Endodermal cell (in vitro differentiated cells): Measurements from ENCODE around the gene ITCH. TPM values are rescaled to one million over a fixed set of nuclear protein-coding genes. Genes with fewer than 3 reads are reported as not detected.
"Not testable (repeated sequence)": the region's sequence is repeated elsewhere in the genome, so short reads cannot be mapped to it uniquely, and the experiment has no call there.

Source experiments
- DNase-seq: peaks from one replicate; pipeline ENCODE4 v3.0.0-alpha.2; 2017
- H3K27ac ChIP-seq: 2 replicates; pipeline ENCODE4 v1.5.1; 2013; ENCODE audit warnings: mild to moderate bottlenecking, low read depth, low read length, moderate library complexity
- H3K27me3 ChIP-seq: 2 replicates; pipeline ENCODE4 v1.6.1; 2013; ENCODE audit warnings: mild to moderate bottlenecking, low read length, moderate library complexity; ENCODE audit not compliant: insufficient read depth, control insufficient read depth, poor library complexity, severe bottlenecking
- H3K36me3 ChIP-seq: 2 replicates; pipeline ENCODE4 v1.7.0; 2013; ENCODE audit warnings: mild to moderate bottlenecking, low read length, moderate library complexity; ENCODE audit not compliant: control insufficient read depth, insufficient read depth
- H3K4me1 ChIP-seq: one replicate; pipeline ENCODE4 v1.7.0; 2013; ENCODE audit warnings: low read length; ENCODE audit not compliant: control insufficient read depth, insufficient read depth
- H3K4me3 ChIP-seq: 2 replicates; pipeline ENCODE4 v1.5.1; 2013; ENCODE audit warnings: mild to moderate bottlenecking, low read length, moderate library complexity
- H3K9ac ChIP-seq: 2 replicates; pipeline ENCODE4 v1.6.1; 2013; ENCODE audit warnings: mild to moderate bottlenecking, low read length, moderate library complexity; ENCODE audit not compliant: poor library complexity, severe bottlenecking; ENCODE audit errors: extremely low read depth
- H3K9me3 ChIP-seq: 2 replicates; pipeline ENCODE4 v1.6.1; 2013; ENCODE audit warnings: mild to moderate bottlenecking, low read length, moderate library complexity; ENCODE audit not compliant: control insufficient read depth
- H3K27ac Mint-ChIP-seq: 2 replicates; pipeline ENCODE4 v1.8.0; 2020; ENCODE audit warnings: mixed read lengths
- H3K27me3 Mint-ChIP-seq: 2 replicates; pipeline ENCODE4 v1.8.0; 2021; ENCODE audit warnings: mild to moderate bottlenecking, mixed read lengths; ENCODE audit not compliant: insufficient read depth
- H3K36me3 Mint-ChIP-seq: 2 replicates; pipeline ENCODE4 v1.8.0; 2020; ENCODE audit warnings: low read depth, mixed read lengths
- H3K4me1 Mint-ChIP-seq: 2 replicates; pipeline ENCODE4 v1.8.0; 2020; ENCODE audit warnings: mixed read lengths
- H3K4me3 Mint-ChIP-seq: 2 replicates; pipeline ENCODE4 v1.8.0; 2020; ENCODE audit warnings: mild to moderate bottlenecking, moderate library complexity, mixed read lengths
- H3K9me3 Mint-ChIP-seq: 2 replicates; pipeline ENCODE4 v1.8.0; 2020; ENCODE audit warnings: mild to moderate bottlenecking, mixed read lengths
- WGBS, 2 experiments: methylation state at CpG; one replicate each; pipeline versions ENCODE4 v1.1.5 to v1.1.7; 2013; ENCODE audit warnings: missing lambda C conversion rate in 2 of 2, mixed read lengths in 1 of 2; ENCODE audit not compliant: insufficient coverage in 1 of 2, insufficient read length in 1 of 2; 5-methylcytosine and 5-hydroxymethylcytosine counted together
- total RNA-seq, 2 donors: library from RNA; stranded (reverse); fragmentation: NEBNext Ultra II Directional in 1 of 2; extraction: Animal tissue kit (Norgen Biotek cat#: 25700) in 1 of 2; gene quantifications; 2 replicates in 1 of 2; 3 replicates in 1 of 2; pipeline ENCODE4 v1.2.1, GENCODE V29; 2021
- TF ChIP-seq, protein P1 (sequence below): fragments of 200-600 bp; sonication (generic); conservative IDR thresholded peaks from 2 replicates; pipeline ENCODE4 v1.5.0; 2021; ENCODE audit warnings: antibody characterized with exemption, mild to moderate bottlenecking

Gene ITCH
- total RNA-seq, 2 donors from 2014 or later = 65.1 to 84.4 TPM

DNA sequence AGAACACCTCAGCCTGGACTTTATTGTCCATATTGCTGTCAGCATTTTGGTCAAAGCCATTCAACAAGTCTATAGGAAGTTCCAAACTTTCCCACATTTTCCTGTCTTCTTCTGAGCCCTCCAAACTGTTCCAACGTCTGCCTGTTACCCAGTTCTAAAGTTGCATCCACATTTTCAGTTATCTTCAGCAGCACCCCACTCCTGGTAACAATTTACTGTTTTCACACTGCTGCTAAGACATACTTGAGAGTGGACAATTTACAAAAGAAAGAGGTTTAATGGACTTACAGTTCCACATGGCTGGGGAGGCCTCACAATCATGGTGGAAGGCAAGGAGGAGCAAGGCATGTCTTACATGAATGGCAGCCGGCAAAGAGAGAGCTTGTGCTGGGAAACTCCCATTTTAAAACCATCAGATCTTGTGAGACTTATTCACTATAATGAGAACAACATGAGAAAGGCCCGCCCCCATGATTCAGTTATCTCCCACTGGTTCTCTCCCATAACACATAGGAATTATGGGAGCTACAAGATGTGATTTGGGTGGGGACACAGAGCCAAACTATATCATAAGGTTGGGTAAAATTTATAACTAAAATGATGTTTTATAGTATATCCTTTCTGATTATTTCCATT is 120.6 kb downstream of the ITCH start:
- not testable (repeated sequence) for H3K4me1 Mint-ChIP-seq, H3K27me3 ChIP-seq, H3K4me1 ChIP-seq, H3K27me3 Mint-ChIP-seq, H3K4me3 ChIP-seq, H3K27ac ChIP-seq, H3K9ac ChIP-seq, H3K27ac Mint-ChIP-seq, DNase-seq, H3K4me3 Mint-ChIP-seq
- Mint-ChIP-seq H3K9me3 (peaks cover 26% of the 10 kb centered on the region), H3K36me3 (peaks cover 87% of the 10 kb centered on the region)
- peaks cover 47% of the 10 kb centered on the region for H3K9me3 ChIP-seq
- 89 to 100% methylated on average over 1 to 3 of the region's 3 CpGs for whole genome bisulfite sequencing, 2 experiments
- peaks cover 92% of the 10 kb centered on the region for H3K36me3 ChIP-seq

DNA sequence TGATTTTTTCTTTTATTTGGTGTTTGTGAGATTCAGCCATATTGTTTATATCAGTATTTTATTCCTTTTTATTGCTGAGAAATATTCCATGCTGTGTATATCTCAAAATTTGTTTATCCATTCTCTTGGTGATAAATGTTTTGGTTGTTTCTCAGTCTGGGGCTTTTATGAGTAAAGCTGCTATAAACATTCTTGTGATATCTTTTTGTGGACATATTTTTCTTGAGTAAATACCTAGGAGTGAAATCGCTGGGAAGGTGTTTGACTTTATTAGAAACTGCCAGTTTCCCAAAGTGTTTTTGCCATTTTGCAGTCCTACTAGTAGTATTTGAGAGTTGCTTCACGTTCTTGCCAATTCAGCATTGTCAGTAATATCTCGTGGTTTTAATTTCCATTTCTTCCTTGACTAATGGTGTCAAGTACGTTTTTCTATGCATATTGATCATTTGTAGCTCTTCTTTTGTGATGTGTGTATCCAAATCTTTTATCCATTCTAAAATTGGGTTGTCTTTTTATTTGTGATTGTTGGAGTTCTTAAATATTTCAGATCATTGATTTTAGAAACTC is 122.1 kb downstream of the ITCH start:
- no peak overlapping the region for H3K4me3 ChIP-seq
- Mint-ChIP-seq H3K4me3 (no peak overlapping the region), H3K9me3 (peaks cover 26% of the 10 kb centered on the region), H3K4me1 (no peaks in the 10 kb centered on the region), H3K27ac (no peak overlapping the region), H3K27me3 (no peaks in the 10 kb centered on the region), H3K36me3 (peaks cover 85% of the 10 kb centered on the region)
- no peaks in the 10 kb centered on the region for H3K27me3 ChIP-seq
- H3K4me1 ChIP-seq = no peaks in the 10 kb centered on the region
- DNase-seq = no peak
- TF ChIP-seq, protein P1, sequence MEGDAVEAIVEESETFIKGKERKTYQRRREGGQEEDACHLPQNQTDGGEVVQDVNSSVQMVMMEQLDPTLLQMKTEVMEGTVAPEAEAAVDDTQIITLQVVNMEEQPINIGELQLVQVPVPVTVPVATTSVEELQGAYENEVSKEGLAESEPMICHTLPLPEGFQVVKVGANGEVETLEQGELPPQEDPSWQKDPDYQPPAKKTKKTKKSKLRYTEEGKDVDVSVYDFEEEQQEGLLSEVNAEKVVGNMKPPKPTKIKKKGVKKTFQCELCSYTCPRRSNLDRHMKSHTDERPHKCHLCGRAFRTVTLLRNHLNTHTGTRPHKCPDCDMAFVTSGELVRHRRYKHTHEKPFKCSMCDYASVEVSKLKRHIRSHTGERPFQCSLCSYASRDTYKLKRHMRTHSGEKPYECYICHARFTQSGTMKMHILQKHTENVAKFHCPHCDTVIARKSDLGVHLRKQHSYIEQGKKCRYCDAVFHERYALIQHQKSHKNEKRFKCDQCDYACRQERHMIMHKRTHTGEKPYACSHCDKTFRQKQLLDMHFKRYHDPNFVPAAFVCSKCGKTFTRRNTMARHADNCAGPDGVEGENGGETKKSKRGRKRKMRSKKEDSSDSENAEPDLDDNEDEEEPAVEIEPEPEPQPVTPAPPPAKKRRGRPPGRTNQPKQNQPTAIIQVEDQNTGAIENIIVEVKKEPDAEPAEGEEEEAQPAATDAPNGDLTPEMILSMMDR = no peak
- peaks cover 35% of the 10 kb centered on the region for H3K9me3 ChIP-seq
- H3K9ac ChIP-seq = no peak overlapping the region
- WGBS, 2 experiments = 91% methylated on average over 3 to 4 of the region's 4 CpGs
- H3K27ac ChIP-seq = no peak overlapping the region
- H3K36me3 ChIP-seq = peaks cover 91% of the 10 kb centered on the region

DNA sequence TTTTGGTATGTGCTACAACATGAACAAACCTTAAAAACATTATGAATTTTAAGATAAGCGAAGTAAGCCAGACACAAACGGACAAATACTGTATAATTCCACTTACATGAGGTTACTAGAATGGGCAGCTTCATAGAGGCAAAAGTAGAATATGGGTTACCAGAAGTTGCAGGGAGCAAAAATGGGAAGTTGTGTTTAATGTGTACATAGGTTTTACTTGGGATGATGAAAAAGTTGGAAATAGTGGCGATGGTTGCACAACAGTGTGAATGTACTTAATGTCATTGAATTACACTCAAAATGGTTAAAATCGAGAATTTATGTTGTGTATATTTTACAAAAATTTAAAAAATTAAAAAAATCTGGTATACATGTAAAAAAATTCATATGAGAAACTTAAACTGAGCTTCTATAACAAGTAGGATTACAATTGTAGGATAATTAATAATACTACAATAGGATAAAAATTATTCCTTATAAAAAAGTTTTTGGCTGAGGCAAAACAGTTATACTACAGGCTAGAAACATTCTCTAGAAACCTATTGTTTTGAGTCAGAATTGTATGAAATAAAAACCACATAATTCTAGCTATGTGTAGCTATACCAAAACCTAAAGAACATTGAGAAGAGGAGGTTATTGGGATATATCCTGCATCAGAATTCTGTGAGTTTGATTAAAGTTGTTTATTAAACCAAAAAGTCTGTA is 128.3 kb downstream of the ITCH start:
- Histone ChIP-seq H3K4me3 (no peak overlapping the region), H3K27me3 (no peaks in the 10 kb centered on the region), H3K36me3 (peaks cover 91% of the 10 kb centered on the region), H3K9ac (no peak overlapping the region), H3K27ac (no peak overlapping the region), H3K9me3 (peaks cover 4% of the 10 kb centered on the region), H3K4me1 (no peaks in the 10 kb centered on the region)
- no peaks in the 10 kb centered on the region for H3K27me3 Mint-ChIP-seq
- H3K36me3 Mint-ChIP-seq = peaks cover 80% of the 10 kb centered on the region
- 100% methylated on average over 2 to 3 of the region's 4 CpGs for WGBS, 2 experiments
- TF ChIP-seq, protein P1 = no peak
- no peaks in the 10 kb centered on the region for H3K4me1 Mint-ChIP-seq
- H3K9me3 Mint-ChIP-seq = peaks cover 5% of the 10 kb centered on the region
- no peak for DNase-seq
- H3K4me3 Mint-ChIP-seq = no peak overlapping the region
- H3K27ac Mint-ChIP-seq = no peak overlapping the region
